Measurements from ENCODE around the gene FLNC. TPM values are rescaled to one million over a fixed set of nuclear protein-coding genes. Genes with fewer than 3 reads are reported as not detected.

FLNC gene
- total and polyA plus RNA-seq, 2 of the 13 experiments (the other 11 are each of a cell fraction or from before 2014, with no cell fraction given), result 0.02 TPM; not detected in 1

- TF ChIP-seq IKZF5 (CRISPR knock-in tag; IDR thresholded peaks at IDR 0.05), result no peak
- no peak for TF ChIP-seq NR2F1 (CRISPR knock-in tag; IDR thresholded peaks at IDR 0.05)
- TF ChIP-seq ZNF333 (CRISPR knock-in tag; IDR thresholded peaks at IDR 0.05; ENCODE audit: borderline replicate concordance), result peak; percentile 82; the same call in 1 of the 2 replicates
- no peak; the same call in 1 of the 2 replicates for TF ChIP-seq ZNF678 (CRISPR knock-in tag; IDR thresholded peaks at IDR 0.05)
- no peak for TF ChIP-seq ZNF879 (CRISPR knock-in tag; IDR thresholded peaks at IDR 0.05)
- TF ChIP-seq, protein P1, sequence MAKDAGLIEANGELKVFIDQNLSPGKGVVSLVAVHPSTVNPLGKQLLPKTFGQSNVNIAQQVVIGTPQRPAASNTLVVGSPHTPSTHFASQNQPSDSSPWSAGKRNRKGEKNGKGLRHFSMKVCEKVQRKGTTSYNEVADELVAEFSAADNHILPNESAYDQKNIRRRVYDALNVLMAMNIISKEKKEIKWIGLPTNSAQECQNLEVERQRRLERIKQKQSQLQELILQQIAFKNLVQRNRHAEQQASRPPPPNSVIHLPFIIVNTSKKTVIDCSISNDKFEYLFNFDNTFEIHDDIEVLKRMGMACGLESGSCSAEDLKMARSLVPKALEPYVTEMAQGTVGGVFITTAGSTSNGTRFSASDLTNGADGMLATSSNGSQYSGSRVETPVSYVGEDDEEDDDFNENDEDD (CRISPR knock-in tag; IDR thresholded peaks at IDR 0.05; ENCODE audit: borderline replicate concordance), result peak; percentile 32; the same call in 1 of the 2 replicates
- TF ChIP-seq ZNF343 (CRISPR knock-in tag; IDR thresholded peaks at IDR 0.05), result 0 out of 2 replicates have a peak, but pooled peaks have one; percentile 7
- TF ChIP-seq, protein P2, sequence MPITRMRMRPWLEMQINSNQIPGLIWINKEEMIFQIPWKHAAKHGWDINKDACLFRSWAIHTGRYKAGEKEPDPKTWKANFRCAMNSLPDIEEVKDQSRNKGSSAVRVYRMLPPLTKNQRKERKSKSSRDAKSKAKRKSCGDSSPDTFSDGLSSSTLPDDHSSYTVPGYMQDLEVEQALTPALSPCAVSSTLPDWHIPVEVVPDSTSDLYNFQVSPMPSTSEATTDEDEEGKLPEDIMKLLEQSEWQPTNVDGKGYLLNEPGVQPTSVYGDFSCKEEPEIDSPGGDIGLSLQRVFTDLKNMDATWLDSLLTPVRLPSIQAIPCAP (CRISPR knock-in tag; IDR thresholded peaks at IDR 0.05; ENCODE audit: low read depth), result no peak
- no peak for TF ChIP-seq ZBED4 (CRISPR knock-in tag; IDR thresholded peaks at IDR 0.05; ENCODE audit: borderline replicate concordance)
- TF ChIP-seq ZKSCAN8 (CRISPR knock-in tag; IDR thresholded peaks at IDR 0.05; ENCODE audit: borderline replicate concordance), result no peak
- TF ChIP-seq ZNF30 (CRISPR knock-in tag; IDR thresholded peaks at IDR 0.05), result no peak
- no peak for TF ChIP-seq HNF1A (IDR thresholded peaks at IDR 0.05; ENCODE audit: low read depth)
- TF ChIP-seq HNF1A (CRISPR knock-in tag; IDR thresholded peaks at IDR 0.05; ENCODE audit: borderline replicate concordance), result no peak
- TF ChIP-seq, protein P3, sequence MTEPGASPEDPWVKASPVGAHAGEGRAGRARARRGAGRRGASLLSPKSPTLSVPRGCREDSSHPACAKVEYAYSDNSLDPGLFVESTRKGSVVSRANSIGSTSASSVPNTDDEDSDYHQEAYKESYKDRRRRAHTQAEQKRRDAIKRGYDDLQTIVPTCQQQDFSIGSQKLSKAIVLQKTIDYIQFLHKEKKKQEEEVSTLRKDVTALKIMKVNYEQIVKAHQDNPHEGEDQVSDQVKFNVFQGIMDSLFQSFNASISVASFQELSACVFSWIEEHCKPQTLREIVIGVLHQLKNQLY (CRISPR knock-in tag; IDR thresholded peaks at IDR 0.05), result no peak
- 0 out of 2 replicates have a peak, but pooled peaks have one; percentile 23 for TF ChIP-seq ZSCAN29 (CRISPR knock-in tag; conservative IDR thresholded peaks at IDR 0.05)
Measured at GRCh38 chr7:128869138-128869943, 39.1 kb downstream of the FLNC start (continued).
